HG03175 (cell line): ENCODE measurements around the gene VPS26A.
"Not testable (repeated sequence)": the region's sequence is repeated elsewhere in the genome, so short reads cannot be mapped to it uniquely, and the experiment has no call there.

ENCODE experiments used
- ATAC-seq: cut with Tn5 transposase; IDR thresholded peaks from one replicate; pipeline ENCODE4 v1.9.1; 2021; ENCODE audit warnings: mild to moderate bottlenecking, moderate library complexity; ENCODE audit not compliant: unreplicated experiment

The VPS26A gene

GRCh38 chr10:69102440-69102839 is 21.5 kb upstream of the VPS26A start:
- ATAC-seq, result no peak

GRCh38 chr10:69103784-69104183 is 20.2 kb upstream of the VPS26A start:
- no peak for ATAC-seq

- ATAC-seq, result no peak
Measured at GRCh38 chr10:69104994-69105790, 18.8 kb upstream of the VPS26A start.

GRCh38 chr10:69107176-69107490 is 16.8 kb upstream of the VPS26A start:
- ATAC-seq, result no peak

- ATAC-seq, result no peak
Measured at GRCh38 chr10:69107699-69108098, 16.3 kb upstream of the VPS26A start.

GRCh38 chr10:69119896-69120295 is 4.1 kb upstream of the VPS26A start:
- ATAC-seq, result no peak

- ATAC-seq, result peak; percentile 59
Measured at GRCh38 chr10:69123306-69123746, 652 bp upstream of the VPS26A start.

GRCh38 chr10:69124563-69125268 is 738 bp downstream of the VPS26A start:
- peak; percentile 27 for ATAC-seq

GRCh38 chr10:69125554-69125953 is 1.6 kb downstream of the VPS26A start:
- ATAC-seq, result no peak

- ATAC-seq, result no peak
Measured at GRCh38 chr10:69130251-69130650, 6.3 kb downstream of the VPS26A start.

- ATAC-seq, result no peak
Measured at GRCh38 chr10:69139961-69140360, 16.0 kb downstream of the VPS26A start.

- ATAC-seq, result no peak
Measured at GRCh38 chr10:69141304-69141703, 17.3 kb downstream of the VPS26A start.

- ATAC-seq, result not testable (repeated sequence)
Measured at GRCh38 chr10:69142074-69142473, 18.1 kb downstream of the VPS26A start.

GRCh38 chr10:69142983-69143382 is 19.0 kb downstream of the VPS26A start:
- ATAC-seq, result no peak

GRCh38 chr10:69145329-69145728 is 21.4 kb downstream of the VPS26A start:
- no peak for ATAC-seq

GRCh38 chr10:69145864-69146263 is 21.9 kb downstream of the VPS26A start:
- no peak for ATAC-seq

GRCh38 chr10:69146759-69147158 is 22.8 kb downstream of the VPS26A start:
- ATAC-seq, result no peak

GRCh38 chr10:69151984-69152383 is 28.0 kb downstream of the VPS26A start:
- no peak for ATAC-seq

- ATAC-seq, result no peak
Measured at GRCh38 chr10:69153227-69153626, 29.2 kb downstream of the VPS26A start.

- ATAC-seq, result no peak
Measured at GRCh38 chr10:69160809-69161241, 36.8 kb downstream of the VPS26A start.

GRCh38 chr10:69168493-69168892 is 44.5 kb downstream of the VPS26A start:
- ATAC-seq, result no peak

GRCh38 chr10:69172241-69172982 is 48.4 kb downstream of the VPS26A start:
- no peak for ATAC-seq
